GM12801 (cell line): ENCODE data around the gene MYL6B.

Source experiments
- CTCF ChIP-seq: IDR thresholded peaks from one replicate; pipeline ENCODE4 v1.5.1; 2011; ENCODE audit warnings: control low read depth; ENCODE audit not compliant: insufficient read length; ENCODE audit errors: extremely low read depth

MYL6B gene

GRCh38 chr12:56186957-56187356 is 34.6 kb downstream of the MYL6B start:
- TF ChIP-seq CTCF, result no peak

- no peak for TF ChIP-seq CTCF
Observed at GRCh38 chr12:56188131-56188777, 35.9 kb downstream of the MYL6B start.

- no peak for TF ChIP-seq CTCF
Observed at GRCh38 chr12:56188778-56189098, 36.4 kb downstream of the MYL6B start.

- no peak for TF ChIP-seq CTCF
Observed at GRCh38 chr12:56189099-56189917, 36.9 kb downstream of the MYL6B start, which contains the start of gene SMARCC2. Gene SMARCC2, minus strand, starts transcription at chr12:56189483. Its CDS starts 22 bp downstream, at chr12:56189461.

GRCh38 chr12:56189918-56190694 is 37.7 kb downstream of the MYL6B start:
- no peak for TF ChIP-seq CTCF

GRCh38 chr12:56190695-56191155 is 38.3 kb downstream of the MYL6B start:
- TF ChIP-seq CTCF, result no peak

- no peak for TF ChIP-seq CTCF
Observed at GRCh38 chr12:56192582-56192981, 40.2 kb downstream of the MYL6B start.
